KOPT-K1 (cell line): Measurements from ENCODE around the gene COMT.

Source experiments
- H3K27ac ChIP-seq: fragments of 200-600 bp; sonication (generic); 2 replicates; pipeline ENCODE4 v1.5.1; 2016; ENCODE audit warnings: antibody characterized with exemption, mild to moderate bottlenecking, low read depth, low read length; ENCODE audit not compliant: poor library complexity, severe bottlenecking
- H3K36me3 ChIP-seq: fragments of 200-600 bp; sonication (generic); 2 replicates; pipeline ENCODE4 v1.5.1; 2017; ENCODE audit warnings: antibody characterized with exemption, mild to moderate bottlenecking, low read length, moderate library complexity; ENCODE audit not compliant: insufficient read depth
- H3K9me3 ChIP-seq: fragments of 200-600 bp; sonication (generic); 2 replicates; pipeline ENCODE4 v1.5.1; 2017; ENCODE audit warnings: antibody characterized with exemption, low read length, mild to moderate bottlenecking; ENCODE audit not compliant: insufficient read depth, poor library complexity, severe bottlenecking

The COMT gene

DNA sequence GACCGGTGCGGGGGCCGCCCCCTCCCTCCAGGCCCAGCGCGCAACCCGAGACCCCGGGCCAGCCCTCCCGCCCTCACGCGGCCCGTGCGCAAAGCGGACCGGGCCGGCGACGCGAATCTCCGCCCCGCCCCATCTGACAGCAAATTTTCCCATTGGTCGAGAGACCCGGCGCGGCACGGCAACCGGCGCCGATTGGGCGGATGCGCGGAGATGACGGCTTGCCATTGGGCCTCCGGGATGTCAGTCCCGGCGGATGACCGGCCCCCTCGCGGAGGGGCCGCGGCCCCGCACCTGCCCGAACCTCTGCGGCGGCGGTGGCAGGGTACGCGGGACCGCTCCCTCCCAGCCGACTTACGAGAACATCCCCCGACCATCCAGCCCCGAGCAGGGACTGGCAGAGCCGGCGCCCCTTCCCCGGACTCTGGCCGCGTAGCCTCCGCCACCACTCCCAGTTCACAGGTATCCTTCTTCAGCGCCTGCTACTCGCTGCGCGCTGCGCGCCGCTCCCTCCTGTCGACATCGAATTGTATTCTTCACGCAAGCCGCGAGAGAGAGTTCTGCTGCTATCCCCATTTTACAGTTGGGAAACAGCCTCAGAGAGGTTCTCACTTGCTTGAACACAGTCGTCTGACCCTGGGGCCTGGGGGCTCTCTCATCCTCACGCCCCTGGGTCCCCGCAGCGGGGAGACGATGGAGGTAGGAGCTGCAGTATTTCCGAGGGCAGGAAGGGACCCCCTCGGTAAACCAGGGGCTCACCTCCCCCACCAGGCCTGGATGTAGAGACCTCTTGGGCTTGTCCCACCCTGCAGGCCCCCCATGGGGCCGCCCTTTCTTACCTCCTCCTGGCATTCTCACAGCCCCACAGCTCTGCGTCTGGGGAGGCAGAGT is 75.4 kb downstream of the COMT start, which contains the start of gene ARVCF:
TSS of gene ARVCF (minus strand) at position 90 of the 888 bp plus-strand sequence. CDS start 26,029 bp downstream, outside the sequence.
- no peaks in the 10 kb centered on the region for H3K36me3 ChIP-seq
- no peak within 1 kb of the TSS for H3K27ac ChIP-seq
- H3K9me3 ChIP-seq, result no peaks in the 10 kb centered on the region

DNA sequence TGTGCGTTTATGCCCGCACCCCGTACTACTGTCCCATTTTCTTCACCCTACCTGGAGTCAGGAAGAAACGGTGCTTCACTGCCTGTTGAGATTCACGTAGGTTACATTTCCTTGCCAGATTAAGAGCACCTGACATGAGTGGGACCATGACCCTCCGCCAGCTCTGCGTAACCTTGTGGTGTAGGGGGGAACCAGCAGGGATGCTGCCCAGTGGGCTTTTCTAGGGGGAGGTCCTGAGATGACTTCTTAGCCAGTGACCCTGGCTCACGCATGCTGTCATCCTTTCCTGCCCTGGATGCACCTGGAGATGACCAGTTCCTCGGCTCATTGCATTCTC is 76.0 kb downstream of the COMT start:
- H3K36me3 ChIP-seq, result no peaks in the 10 kb centered on the region
- no peaks in the 10 kb centered on the region for H3K9me3 ChIP-seq
- no peak overlapping the region for H3K27ac ChIP-seq

DNA sequence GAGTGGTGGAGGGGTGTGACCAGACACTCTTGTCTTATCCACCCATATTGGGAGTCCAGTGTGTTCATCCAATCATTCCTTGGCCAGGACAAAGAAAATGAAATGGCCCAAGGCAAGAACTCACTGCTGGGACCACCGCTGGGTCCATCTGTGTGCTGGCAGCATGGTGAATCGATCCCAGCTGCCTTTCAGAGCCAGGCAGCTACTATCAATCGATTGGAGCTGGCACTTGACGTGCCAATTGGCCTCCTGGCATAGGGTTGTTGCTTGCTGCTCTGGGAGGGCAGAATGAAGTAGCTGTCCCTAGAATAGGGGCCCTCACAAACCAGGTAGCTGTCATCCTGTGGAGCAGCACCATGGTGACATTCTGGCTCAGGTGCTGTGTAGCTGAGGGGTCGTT is 76.4 kb downstream of the COMT start:
- H3K36me3 ChIP-seq, result no peaks in the 10 kb centered on the region
- no peaks in the 10 kb centered on the region for H3K9me3 ChIP-seq
- H3K27ac ChIP-seq, result no peak overlapping the region
